HepG2 (cell line): Measurements from ENCODE around the gene POLR3H. TPM values are rescaled to one million over a fixed set of nuclear protein-coding genes. Genes with fewer than 3 reads are reported as not detected.

Source experiments
- ATAC-seq: fragments of 200-7000 bp; cut with Tn5 transposase; 3 replicates; pipeline ENCODE4 v1.9.1; 2020; ENCODE audit warnings: mild to moderate bottlenecking, moderate library complexity
- BruUV-seq: library from RNA; stranded (reverse); fragments of 400-500 nt; replicated peaks from 2 replicates; lab custom pipeline; 2021; lab: Mats Ljungman, UMichigan
- CTCF ChIA-PET: fragments of 300-600 bp; formaldehyde crosslinking; extraction: SDS; loops from one replicate; lab custom pipeline; 2021; ENCODE audit warnings: low total read pairs, inconsistent platforms, low intra/inter-chr PET ratio; lab: Yijun Ruan, JAX
- POLR2A ChIA-PET: fragments of 350-600 bp; sonication (Branson Sonifier 250); formaldehyde crosslinking; loops from one replicate; lab custom pipeline; 2020; ENCODE audit warnings: antibody characterized with exemption, inconsistent platforms; lab: Yijun Ruan, JAX
- DNase-seq: peaks from one replicate; pipeline ENCODE4 v3.0.0-alpha.2; 2015; ENCODE audit warnings: low spot score
- FAIRE-seq: peaks from 3 replicates; lab custom pipeline; 2011; peaks lifted over from hg19 to GRCh38; lab: Jason Lieb, UNC
- H2AFZ ChIP-seq: one replicate; pipeline ENCODE4 v1.6.1; 2011; ENCODE audit warnings: low read length, inconsistent platforms
- H3K27ac ChIP-seq: fragments of 300-600 bp; 3 replicates; pipeline ENCODE4 v1.8.0; 2011; ENCODE audit warnings: mixed run types, mild to moderate bottlenecking, mixed read lengths, low read length, inconsistent platforms; ENCODE audit not compliant: insufficient read depth; ENCODE audit errors: extremely low read length
- H3K27me3 ChIP-seq, 2 experiments: fragments of 200-600 bp in 1 of 2; 2 replicates in 1 of 2; 3 replicates in 1 of 2; pipeline versions ENCODE4 v1.6.0 to v1.8.0; 2011; ENCODE audit warnings: low read length in 2 of 2, mild to moderate bottlenecking in 2 of 2, moderate library complexity in 2 of 2, inconsistent platforms in 1 of 2; ENCODE audit not compliant: insufficient read depth in 2 of 2, control insufficient read depth in 1 of 2
- H3K36me3 ChIP-seq, 2 experiments: fragments of 200-600 bp in 1 of 2; replicated peaks in 1 of 2; 2 replicates in 1 of 2; 3 replicates in 1 of 2; pipeline versions ENCODE4 v1.5.1 to v1.8.0; 2011; ENCODE audit warnings: low read length in 2 of 2, inconsistent platforms in 1 of 2; ENCODE audit not compliant: insufficient read depth in 2 of 2, control insufficient read depth in 1 of 2
- H3K4me1 ChIP-seq: 2 replicates; pipeline ENCODE4 v1.5.1; 2012; ENCODE audit warnings: low read length, inconsistent platforms; ENCODE audit not compliant: insufficient read depth
- H3K4me2 ChIP-seq: 2 replicates; pipeline ENCODE4 v1.6.0; 2011; ENCODE audit warnings: low read depth, low read length, inconsistent platforms
- H3K4me3 ChIP-seq, 3 experiments: fragments of 200-600 bp in 1 of 3; sonication (generic), shearing (Covaris generic) in 1 of 3; replicated peaks in 1 of 3; 2 replicates each; pipeline ENCODE4 v1.5.1; 2011 to 2016; ENCODE audit warnings: low read length in 3 of 3, inconsistent platforms in 2 of 3, low read depth in 2 of 3, mild to moderate bottlenecking in 2 of 3, control low read depth in 1 of 3, mixed read lengths in 1 of 3; ENCODE audit not compliant: insufficient read depth in 1 of 3
- H3K79me2 ChIP-seq: one replicate; pipeline ENCODE4 v1.6.1; 2011; ENCODE audit warnings: low read length, inconsistent platforms; ENCODE audit not compliant: insufficient read depth
- H3K9ac ChIP-seq: 2 replicates; pipeline ENCODE4 v1.6.0; 2011; ENCODE audit warnings: mild to moderate bottlenecking, low read depth, low read length, inconsistent platforms; ENCODE audit not compliant: insufficient read depth
- H3K9me3 ChIP-seq: 2 replicates; pipeline ENCODE4 v1.5.1; 2012; ENCODE audit warnings: mild to moderate bottlenecking, low read length
- H4K20me1 ChIP-seq: 2 replicates; pipeline ENCODE4 v1.6.0; 2011; ENCODE audit warnings: inconsistent platforms, mild to moderate bottlenecking, low read length, moderate library complexity; ENCODE audit not compliant: insufficient read depth
- ASH2L ChIP-seq: fragments of 300-600, 200-600 bp; sonication (generic); IDR thresholded peaks from 2 replicates; pipeline ENCODE4 v1.7.0; 2017; ENCODE audit warnings: low read depth, mild to moderate bottlenecking, moderate library complexity, mixed read lengths, low read length; ENCODE audit not compliant: insufficient read length
- HOXD1 ChIP-seq: sonication (generic); formaldehyde crosslinking; IDR thresholded peaks from 2 replicates; pipeline ENCODE4 v1.5.0; 2020; ENCODE audit warnings: missing genetic modification reagents
- IKZF4 ChIP-seq: sonication (generic); formaldehyde crosslinking; IDR thresholded peaks from 2 replicates; pipeline ENCODE4 v1.5.1; 2020; ENCODE audit warnings: borderline replicate concordance, mild to moderate bottlenecking, low read depth, missing genetic modification reagents; ENCODE audit errors: not compliant biosample characterization
- MIER2 ChIP-seq: IDR thresholded peaks from 2 replicates; pipeline ENCODE4 v1.6.1; 2016; ENCODE audit warnings: missing biosample characterization, missing genetic modification reagents
- SIX4 ChIP-seq: sonication (generic); formaldehyde crosslinking; IDR thresholded peaks from 2 replicates; pipeline ENCODE4 v1.4.0; 2020; ENCODE audit warnings: missing genetic modification reagents
- ZBTB40 ChIP-seq, 2 experiments: fragments of 450-650 bp in 1 of 2; sonication (generic) in 1 of 2; formaldehyde crosslinking in 1 of 2; IDR thresholded peaks; 2 replicates each; pipeline versions ENCODE4 v1.6.1 to v1.8.0; 2016 to 2022; ENCODE audit warnings: antibody characterized with exemption in 1 of 2, mild to moderate bottlenecking in 1 of 2, missing genetic modification reagents in 1 of 2
- ZZZ3 ChIP-seq: sonication (generic); formaldehyde crosslinking; IDR thresholded peaks from 2 replicates; pipeline ENCODE4 v1.4.0; 2020; ENCODE audit warnings: missing genetic modification reagents, mild to moderate bottlenecking, borderline replicate concordance
- WGBS: methylation state at CpG from one replicate; pipeline ENCODE4 v1.1.6; 2017; ENCODE audit warnings: low lambda C conversion rate; 5-methylcytosine and 5-hydroxymethylcytosine counted together
- in situ Hi-C: cut with HindIII; loops from 2 replicates; pipeline ENCODE4 v1.10.0; 2017; ENCODE audit warnings: low pct_unique_long_range_greater_than_20kb; ENCODE audit not compliant: extremely low pct_ligation_motif_present
- intact Hi-C: fragments of 100-400 bp; cut with micrococcal nuclease; formaldehyde crosslinking; loops from one replicate; pipeline ENCODE4 v1.10.0; 2022; ENCODE audit not compliant: unreplicated experiment
- polyA plus RNA-seq, 8 experiments: library from polyadenylated mRNA; depleted of rRNA in 3 of 8; stranded (reverse) in 7 of 8; unstranded in 1 of 8; fragments of >200 nt; fragmentation: Illumina TruSeq in 4 of 8; extraction: Trizol in 4 of 8; gene quantifications; 2 replicates each; pipeline versions ENCODE4 v1.2.1 to v1.2.3, GENCODE V29; 2011 to 2016; ENCODE audit warnings: low read depth in 4 of 8, missing spikeins in 1 of 8, mixed read lengths in 1 of 8; ENCODE audit not compliant: insufficient read depth in 1 of 8
- total RNA-seq, 5 experiments: library from RNA; depleted of rRNA; stranded (reverse); fragments of >200 nt; fragmentation: Illumina TruSeq; extraction: Trizol; gene quantifications; 2 replicates each; pipeline ENCODE4 v1.2.3, GENCODE V29; 2016; ENCODE audit warnings: low read depth in 1 of 5
- TF ChIP-seq, protein P1 (sequence below): sonication (generic); formaldehyde crosslinking; IDR thresholded peaks from 2 replicates; pipeline ENCODE4 v1.4.0; 2020; ENCODE audit warnings: missing genetic modification reagents

The POLR3H gene
- total and polyA plus RNA-seq, 2 of the 13 experiments (the other 11 are each of a cell fraction or from before 2014, with no cell fraction given), result 10.3 to 28.6 TPM

DNA sequence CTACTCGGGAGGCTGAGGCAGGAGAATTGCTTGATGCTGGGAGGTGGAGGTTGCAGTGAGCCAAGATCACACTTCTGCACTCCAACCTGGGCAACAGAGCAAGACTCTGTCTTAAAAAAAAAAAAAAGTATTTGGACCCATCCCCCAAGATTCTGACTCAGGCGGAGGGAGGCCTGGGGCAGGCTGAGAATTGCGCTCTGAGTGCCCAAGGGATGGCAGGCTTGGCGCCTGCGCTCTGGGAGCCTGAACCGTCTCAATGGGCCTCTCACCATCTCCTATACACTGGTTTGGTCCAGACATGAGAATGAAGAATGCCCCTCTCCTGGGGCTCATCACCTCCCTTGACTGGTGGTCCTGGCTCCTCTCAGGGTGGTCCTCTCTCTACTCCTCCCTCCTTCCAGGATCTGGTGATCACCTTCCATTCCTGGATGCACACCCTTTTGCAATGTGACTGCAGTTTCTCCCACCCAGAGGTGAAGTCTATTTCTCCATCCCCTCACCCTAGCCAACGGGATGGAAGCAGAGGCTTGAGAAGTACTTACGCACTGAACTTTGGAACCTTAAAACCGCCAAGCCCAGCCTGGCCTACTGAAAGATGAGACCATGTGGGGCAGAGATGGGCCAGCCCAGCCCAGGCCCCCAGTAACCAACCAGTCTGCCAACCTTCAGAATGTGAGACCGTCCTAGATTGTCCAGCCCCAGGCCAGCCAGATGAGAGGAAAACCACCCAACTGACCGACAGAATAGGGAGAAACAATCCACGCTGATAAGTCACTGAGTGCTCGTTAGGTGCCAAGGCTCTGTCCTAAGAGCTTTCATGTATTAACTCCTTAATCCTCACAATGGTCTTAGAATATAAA, 4.9 kb downstream of the POLR3H start:
- DNase-seq (peak; percentile 47), FAIRE-seq (no peak), ATAC-seq (no peak)
- Histone ChIP-seq H3K9ac (no peak overlapping the region), H3K9me3 (no peaks in the 10 kb centered on the region), H3K79me2 (peaks cover 42% of the 10 kb centered on the region), H3K27ac (peak overlapping the region; percentile 34), H3K27me3 (no peaks in the 10 kb centered on the region), H3K4me2 (0 out of 2 replicates have a peak overlapping the region, but pooled peaks have one; percentile 16), H3K4me1 (peaks cover 45% of the 10 kb centered on the region), H3K4me3 (no peak overlapping the region), H3K36me3 (peaks cover 5 to 27% of the 10 kb centered on the region in 2 experiments; a peak in 3 of 5 replicates), H4K20me1 (no peaks in the 10 kb centered on the region; the same call in 1 of the 2 replicates), H2AFZ (no peak overlapping the region)
- CTCF ChIA-PET, result no interaction called here
- WGBS, result 85% methylated on average over 13 of the region's 13 CpGs
- intact Hi-C loops (no loop called here), in situ Hi-C loops (no loop called here)
- no TSS peak for BruUV-seq
- POLR2A ChIA-PET, result interaction anchor here (0.8 to 1.1 kb wide), 3 partner anchors 11 to 50 kb away, joined by 3 read pairs; partner anchors contain the start of gene PMM1
- no peak for TF ChIP-seq ASH2L
- no peak for TF ChIP-seq ZZZ3 (CRISPR knock-in tag)
- TF ChIP-seq, protein P1, sequence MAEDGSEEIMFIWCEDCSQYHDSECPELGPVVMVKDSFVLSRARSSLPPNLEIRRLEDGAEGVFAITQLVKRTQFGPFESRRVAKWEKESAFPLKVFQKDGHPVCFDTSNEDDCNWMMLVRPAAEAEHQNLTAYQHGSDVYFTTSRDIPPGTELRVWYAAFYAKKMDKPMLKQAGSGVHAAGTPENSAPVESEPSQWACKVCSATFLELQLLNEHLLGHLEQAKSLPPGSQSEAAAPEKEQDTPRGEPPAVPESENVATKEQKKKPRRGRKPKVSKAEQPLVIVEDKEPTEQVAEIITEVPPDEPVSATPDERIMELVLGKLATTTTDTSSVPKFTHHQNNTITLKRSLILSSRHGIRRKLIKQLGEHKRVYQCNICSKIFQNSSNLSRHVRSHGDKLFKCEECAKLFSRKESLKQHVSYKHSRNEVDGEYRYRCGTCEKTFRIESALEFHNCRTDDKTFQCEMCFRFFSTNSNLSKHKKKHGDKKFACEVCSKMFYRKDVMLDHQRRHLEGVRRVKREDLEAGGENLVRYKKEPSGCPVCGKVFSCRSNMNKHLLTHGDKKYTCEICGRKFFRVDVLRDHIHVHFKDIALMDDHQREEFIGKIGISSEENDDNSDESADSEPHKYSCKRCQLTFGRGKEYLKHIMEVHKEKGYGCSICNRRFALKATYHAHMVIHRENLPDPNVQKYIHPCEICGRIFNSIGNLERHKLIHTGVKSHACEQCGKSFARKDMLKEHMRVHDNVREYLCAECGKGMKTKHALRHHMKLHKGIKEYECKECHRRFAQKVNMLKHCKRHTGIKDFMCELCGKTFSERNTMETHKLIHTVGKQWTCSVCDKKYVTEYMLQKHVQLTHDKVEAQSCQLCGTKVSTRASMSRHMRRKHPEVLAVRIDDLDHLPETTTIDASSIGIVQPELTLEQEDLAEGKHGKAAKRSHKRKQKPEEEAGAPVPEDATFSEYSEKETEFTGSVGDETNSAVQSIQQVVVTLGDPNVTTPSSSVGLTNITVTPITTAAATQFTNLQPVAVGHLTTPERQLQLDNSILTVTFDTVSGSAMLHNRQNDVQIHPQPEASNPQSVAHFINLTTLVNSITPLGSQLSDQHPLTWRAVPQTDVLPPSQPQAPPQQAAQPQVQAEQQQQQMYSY (CRISPR knock-in tag), result no peak
- no peak for TF ChIP-seq IKZF4 (CRISPR knock-in tag)
- TF ChIP-seq MIER2 (CRISPR knock-in tag), result no peak
- no peak for TF ChIP-seq HOXD1 (CRISPR knock-in tag)
- TF ChIP-seq SIX4 (CRISPR knock-in tag), result 0 out of 2 replicates have a peak, but pooled peaks have one; percentile 43
- no peak for TF ChIP-seq ZBTB40 (IDR thresholded peaks at IDR 0.05)
- no peak for TF ChIP-seq ZBTB40 (CRISPR knock-in tag; IDR thresholded peaks at IDR 0.05)
